ENCODE data around the gene ROCK1. TPM values are rescaled to one million over a fixed set of nuclear protein-coding genes. Genes with fewer than 3 reads are reported as not detected.

Gene ROCK1
- total RNA-seq, 6 experiments from 2014 or later = 64.8 to 71.7 (median 67.1) TPM

- H3K27ac Mint-ChIP-seq = peak overlapping the region; percentile 40
- H3K9me3 Mint-ChIP-seq = no peaks in the 10 kb centered on the region
- DNase-seq = peak; percentile 66
- H3K27me3 Mint-ChIP-seq (ENCODE audit: insufficient read depth) = no peaks in the 10 kb centered on the region
- peaks cover 62% of the 10 kb centered on the region for H3K4me1 Mint-ChIP-seq (ENCODE audit: low read depth)
- TF ChIP-seq CTCF (IDR thresholded peaks at IDR 0.05) = no peak
- H3K4me3 Mint-ChIP-seq = peak overlapping the region; percentile 2; the same call in 1 of the 2 replicates
- H3K36me3 Mint-ChIP-seq (ENCODE audit: low read depth) = peaks cover 26% of the 10 kb centered on the region; the same call in 1 of the 2 replicates
Measured at GRCh38 chr18:21085579-21086166, 25.9 kb downstream of the ROCK1 start.

DNA sequence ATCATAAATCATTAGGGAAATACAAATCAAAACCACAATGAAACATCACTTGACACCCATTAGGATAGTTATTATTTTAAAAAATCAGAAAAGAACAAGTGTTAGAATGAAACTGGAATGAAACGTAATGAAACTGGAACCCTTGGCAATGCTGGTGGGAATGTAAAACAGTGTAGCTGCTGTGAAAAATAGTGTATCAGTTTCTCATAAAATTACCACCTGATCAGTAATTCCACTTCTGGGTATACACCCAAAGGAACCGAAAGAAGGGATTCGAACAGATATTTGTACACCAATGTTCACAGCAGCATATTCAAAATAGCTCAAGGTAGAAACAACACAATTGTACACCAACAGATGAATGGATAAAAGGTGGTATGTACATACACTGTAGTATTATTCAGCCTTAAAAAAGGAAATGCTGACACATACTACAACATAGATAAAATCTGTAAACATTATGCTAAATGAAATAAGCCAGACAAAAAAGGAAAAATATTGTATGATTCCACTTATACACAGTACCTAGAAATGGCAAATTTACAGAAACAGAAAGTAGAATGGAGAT lies 27.0 kb downstream of the ROCK1 start:
- Mint-ChIP-seq H3K9me3 (no peaks in the 10 kb centered on the region), H3K4me3 (0 out of 2 replicates have a peak overlapping the region, but pooled peaks have one; percentile 45), H3K4me1 (ENCODE audit: low read depth) (peaks cover 72% of the 10 kb centered on the region), H3K36me3 (ENCODE audit: low read depth) (peaks cover 35% of the 10 kb centered on the region; the same call in 1 of the 2 replicates), H3K27ac (0 out of 2 replicates have a peak overlapping the region, but pooled peaks have one; percentile 21), H3K27me3 (ENCODE audit: insufficient read depth) (no peaks in the 10 kb centered on the region)
- TF ChIP-seq CTCF (IDR thresholded peaks at IDR 0.05) = no peak
- no peak for DNase-seq

DNA sequence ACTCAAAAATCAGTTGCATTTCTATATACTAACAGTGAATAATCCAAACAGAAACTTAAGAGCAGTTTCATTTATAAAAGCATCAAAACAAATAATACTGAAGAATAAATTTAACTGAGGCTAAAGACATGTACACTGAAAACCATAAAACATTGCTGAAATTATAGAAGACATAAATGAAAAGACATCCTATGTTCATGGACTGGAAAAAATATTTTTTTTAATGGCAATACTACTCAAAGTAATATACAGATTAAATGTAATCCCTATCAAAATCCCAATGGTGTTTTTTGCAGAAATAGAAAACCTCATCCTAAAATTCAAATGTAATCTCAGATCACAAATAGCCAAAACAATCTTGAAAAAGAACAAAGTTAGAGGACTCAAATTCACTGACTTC lies 28.6 kb downstream of the ROCK1 start:
- no peaks in the 10 kb centered on the region for H3K9me3 Mint-ChIP-seq
- H3K4me3 Mint-ChIP-seq = no peak overlapping the region
- no peaks in the 10 kb centered on the region; the same call in 1 of the 2 replicates for H3K27me3 Mint-ChIP-seq (ENCODE audit: insufficient read depth)
- DNase-seq = no peak
- no peak for TF ChIP-seq CTCF (IDR thresholded peaks at IDR 0.05)
- peaks cover 35% of the 10 kb centered on the region; the same call in 1 of the 2 replicates for H3K36me3 Mint-ChIP-seq (ENCODE audit: low read depth)
- H3K27ac Mint-ChIP-seq = no peak overlapping the region
- H3K4me1 Mint-ChIP-seq (ENCODE audit: low read depth) = peaks cover 79% of the 10 kb centered on the region

DNA sequence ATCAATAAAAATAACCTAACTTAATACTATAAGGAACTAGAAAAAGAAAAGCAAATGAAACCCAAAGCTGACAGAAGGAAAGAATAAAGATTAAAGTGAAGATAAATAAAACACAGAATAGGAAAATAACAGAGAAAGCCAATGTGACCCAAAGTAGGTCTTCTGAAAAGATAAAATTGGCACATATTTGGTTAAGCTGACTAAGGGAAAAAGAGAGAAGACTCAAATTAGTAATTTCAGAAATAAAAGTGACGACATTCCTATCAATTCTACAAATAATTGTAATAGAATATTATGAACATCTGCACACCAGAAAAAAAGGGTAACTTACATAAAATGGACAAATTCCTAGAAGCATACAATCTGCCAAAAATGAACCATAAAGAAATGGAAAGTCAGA lies 30.2 kb downstream of the ROCK1 start:
- TF ChIP-seq CTCF (IDR thresholded peaks at IDR 0.05) = no peak
- peaks cover 70% of the 10 kb centered on the region for H3K4me1 Mint-ChIP-seq (ENCODE audit: low read depth)
- no peak overlapping the region for H3K27ac Mint-ChIP-seq
- H3K9me3 Mint-ChIP-seq = no peaks in the 10 kb centered on the region
- H3K4me3 Mint-ChIP-seq = no peak overlapping the region
- peaks cover 28% of the 10 kb centered on the region; the same call in 1 of the 2 replicates for H3K36me3 Mint-ChIP-seq (ENCODE audit: low read depth)
- no peak for DNase-seq
- H3K27me3 Mint-ChIP-seq (ENCODE audit: insufficient read depth) = no peaks in the 10 kb centered on the region; the same call in 1 of the 2 replicates

GRCh38 chr18:21080576-21080975 lies 31.0 kb downstream of the ROCK1 start:
- H3K4me1 Mint-ChIP-seq (ENCODE audit: low read depth) = peaks cover 63% of the 10 kb centered on the region
- H3K36me3 Mint-ChIP-seq (ENCODE audit: low read depth) = peaks cover 28% of the 10 kb centered on the region
- H3K27me3 Mint-ChIP-seq (ENCODE audit: insufficient read depth) = no peaks in the 10 kb centered on the region; the same call in 1 of the 2 replicates
- H3K9me3 Mint-ChIP-seq = no peaks in the 10 kb centered on the region
- H3K27ac Mint-ChIP-seq = no peak overlapping the region
- H3K4me3 Mint-ChIP-seq = no peak overlapping the region
- DNase-seq = no peak
- no peak for TF ChIP-seq CTCF (IDR thresholded peaks at IDR 0.05)
